NB4 (cell line): ENCODE data around the gene SCG2.

ENCODE experiments used
- DNase-seq: peaks from one replicate; pipeline ENCODE4 v3.0.0; 2010; ENCODE audit warnings: low read depth
- H3K4me3 ChIP-seq: one replicate; pipeline ENCODE4 v1.5.1; 2011; ENCODE audit warnings: mild to moderate bottlenecking, low read depth, low read length, moderate library complexity
- MYC ChIP-seq: IDR thresholded peaks from 2 replicates; pipeline ENCODE4 v1.6.1; 2011; ENCODE audit warnings: low read depth, low read length
- POLR2A ChIP-seq: IDR thresholded peaks from 2 replicates; pipeline ENCODE4 v1.6.1; 2011; ENCODE audit warnings: mild to moderate bottlenecking; ENCODE audit not compliant: insufficient read length; ENCODE audit errors: extremely low read depth
- TF ChIP-seq, protein P1 (sequence below): IDR thresholded peaks from one replicate; pipeline ENCODE4 v1.5.1; 2012; ENCODE audit warnings: low read depth, low read length
- TF ChIP-seq, protein P2 (sequence below): IDR thresholded peaks from 2 replicates; pipeline ENCODE4 v1.6.1; 2011; ENCODE audit warnings: low read depth, low read length

Gene SCG2

DNA sequence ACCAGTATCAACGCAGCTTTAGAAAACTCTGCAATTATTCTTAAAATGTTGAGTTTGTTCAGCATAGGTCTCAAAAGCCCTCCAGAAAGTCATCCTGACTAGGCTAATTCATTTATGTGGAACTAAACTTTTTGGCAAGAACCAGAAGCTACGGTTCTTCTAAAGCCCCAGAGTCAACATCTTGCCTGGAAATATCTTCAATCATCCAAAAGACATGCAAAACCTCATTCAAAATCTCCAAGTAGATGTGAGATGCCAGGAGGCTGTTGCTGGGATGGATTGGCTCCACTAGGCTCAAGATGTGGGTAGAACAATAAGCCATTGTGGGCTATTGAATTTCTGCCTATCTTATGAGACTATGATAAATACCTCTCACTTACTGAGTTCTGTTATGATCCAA lies 2.1 kb upstream of the SCG2 start:
- DNase-seq: no peak
- no peak for TF ChIP-seq MYC
- TF ChIP-seq, protein P1, sequence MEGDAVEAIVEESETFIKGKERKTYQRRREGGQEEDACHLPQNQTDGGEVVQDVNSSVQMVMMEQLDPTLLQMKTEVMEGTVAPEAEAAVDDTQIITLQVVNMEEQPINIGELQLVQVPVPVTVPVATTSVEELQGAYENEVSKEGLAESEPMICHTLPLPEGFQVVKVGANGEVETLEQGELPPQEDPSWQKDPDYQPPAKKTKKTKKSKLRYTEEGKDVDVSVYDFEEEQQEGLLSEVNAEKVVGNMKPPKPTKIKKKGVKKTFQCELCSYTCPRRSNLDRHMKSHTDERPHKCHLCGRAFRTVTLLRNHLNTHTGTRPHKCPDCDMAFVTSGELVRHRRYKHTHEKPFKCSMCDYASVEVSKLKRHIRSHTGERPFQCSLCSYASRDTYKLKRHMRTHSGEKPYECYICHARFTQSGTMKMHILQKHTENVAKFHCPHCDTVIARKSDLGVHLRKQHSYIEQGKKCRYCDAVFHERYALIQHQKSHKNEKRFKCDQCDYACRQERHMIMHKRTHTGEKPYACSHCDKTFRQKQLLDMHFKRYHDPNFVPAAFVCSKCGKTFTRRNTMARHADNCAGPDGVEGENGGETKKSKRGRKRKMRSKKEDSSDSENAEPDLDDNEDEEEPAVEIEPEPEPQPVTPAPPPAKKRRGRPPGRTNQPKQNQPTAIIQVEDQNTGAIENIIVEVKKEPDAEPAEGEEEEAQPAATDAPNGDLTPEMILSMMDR: no peak

GRCh38 chr2:223602972-223603371 lies 811 bp upstream of the SCG2 start:
- H3K4me3 ChIP-seq: no peak overlapping the region
- no peak for TF ChIP-seq POLR2A
- TF ChIP-seq, protein P1: no peak
- TF ChIP-seq, protein P2, sequence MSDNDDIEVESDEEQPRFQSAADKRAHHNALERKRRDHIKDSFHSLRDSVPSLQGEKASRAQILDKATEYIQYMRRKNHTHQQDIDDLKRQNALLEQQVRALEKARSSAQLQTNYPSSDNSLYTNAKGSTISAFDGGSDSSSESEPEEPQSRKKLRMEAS: no peak
- no peak for DNase-seq

More for the DNA sequence above, 2.1 kb upstream of the SCG2 start:
- H3K4me3 ChIP-seq: no peak overlapping the region

DNA sequence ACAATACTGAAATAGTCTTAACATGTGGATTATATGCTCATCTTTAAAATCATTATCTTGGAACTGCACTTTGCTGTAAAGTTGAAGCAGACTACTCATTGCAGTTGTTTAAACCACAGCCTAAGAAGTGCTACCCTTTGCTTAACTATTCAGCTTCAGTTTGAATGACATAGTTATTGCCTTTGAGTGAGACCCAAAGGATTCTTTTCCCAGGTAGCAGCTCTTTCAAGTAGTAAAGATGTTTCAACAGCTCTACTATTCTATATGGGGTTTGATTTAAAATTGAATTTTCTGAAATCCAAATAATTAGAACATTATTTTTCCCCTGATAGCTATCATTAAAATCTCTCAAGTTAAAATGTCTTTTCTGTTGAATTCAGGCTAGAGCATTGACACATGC lies 1.1 kb downstream of the SCG2 start:
- DNase-seq: no peak
- TF ChIP-seq, protein P2: no peak
- TF ChIP-seq, protein P1: no peak
- TF ChIP-seq MYC (no peak), POLR2A (no peak)
- no peak overlapping the region for H3K4me3 ChIP-seq

GRCh38 chr2:223599640-223600380 lies 2.4 kb downstream of the SCG2 start:
- no peak overlapping the region for H3K4me3 ChIP-seq
- DNase-seq: no peak

GRCh38 chr2:223598994-223599639 lies 3.0 kb downstream of the SCG2 start:
- TF ChIP-seq POLR2A: no peak
- DNase-seq: no peak
- no peak overlapping the region for H3K4me3 ChIP-seq

More at GRCh38 chr2:223599640-223600380, 2.4 kb downstream of the SCG2 start:
- TF ChIP-seq MYC (no peak), POLR2A (no peak)
- TF ChIP-seq, protein P1: no peak
- TF ChIP-seq, protein P2: no peak

- H3K4me3 ChIP-seq: no peak overlapping the region
These were observed 5.1 kb downstream of the SCG2 start for GRCh38 chr2:223597076-223597475.

More at GRCh38 chr2:223597076-223597475, 5.1 kb downstream of the SCG2 start:
- TF ChIP-seq POLR2A: no peak
- no peak for TF ChIP-seq MYC
- TF ChIP-seq, protein P2: no peak
- TF ChIP-seq, protein P1: no peak
- DNase-seq: no peak
